HT-29 (cell line): ENCODE results near the gene ANKRD33. TPM values are rescaled to one million over a fixed set of nuclear protein-coding genes. Genes with fewer than 3 reads are reported as not detected.

Experiments used
- DNase-seq: peaks from one replicate; pipeline ENCODE4 v3.0.0-alpha.2; 2015; ENCODE audit warnings: low spot score
- total RNA-seq: library from RNA; depleted of rRNA; stranded (reverse); fragments of >200 nt; shearing (Covaris generic); gene quantifications from 2 replicates; pipeline ENCODE4 v1.2.3, GENCODE V29; 2014

ANKRD33 gene
- total RNA-seq, 1 experiment from 2014 or later = not detected

DNA sequence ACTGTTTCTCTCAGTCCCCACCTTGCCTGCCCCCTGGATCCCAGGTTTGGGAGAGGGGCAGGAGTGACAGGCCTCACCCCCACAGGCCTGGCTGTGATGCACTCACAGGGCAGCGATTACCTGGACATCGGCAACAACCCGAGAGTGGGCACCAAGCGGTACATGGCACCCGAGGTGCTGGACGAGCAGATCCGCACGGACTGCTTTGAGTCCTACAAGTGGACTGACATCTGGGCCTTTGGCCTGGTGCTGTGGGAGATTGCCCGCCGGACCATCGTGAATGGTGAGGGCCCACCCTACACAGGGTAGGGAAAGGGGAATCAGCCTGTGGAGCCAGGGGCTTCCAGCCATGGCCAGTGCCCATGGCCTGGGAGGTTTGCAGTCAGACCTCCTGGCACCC is 28.0 kb downstream of the ANKRD33 start:
- DNase-seq = no peak

GRCh38 chr12:51917041-51917590 is 29.2 kb downstream of the ANKRD33 start:
- DNase-seq = no peak

- no peak for DNase-seq
Observed at GRCh38 chr12:51917746-51918453, 30.0 kb downstream of the ANKRD33 start.

DNA sequence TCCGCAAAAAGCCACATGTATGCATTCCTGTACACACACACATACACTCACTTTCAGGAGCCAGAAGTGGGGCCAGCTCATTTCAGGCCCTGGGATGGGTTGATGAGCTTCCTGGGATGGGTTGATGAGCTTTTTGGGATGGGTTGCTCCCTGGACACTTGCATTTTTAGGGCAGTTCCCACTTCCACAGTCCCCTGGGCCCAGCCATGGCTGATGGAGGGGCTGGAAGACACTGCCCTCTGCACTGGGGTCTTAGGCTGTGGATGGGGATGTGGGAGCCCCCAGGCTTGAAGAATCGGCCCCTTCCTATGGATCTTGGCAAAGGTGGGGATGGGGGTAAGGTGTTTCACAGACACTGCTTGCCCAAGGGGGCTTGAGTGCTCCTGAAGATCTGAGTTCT is 32.1 kb downstream of the ANKRD33 start:
- DNase-seq = no peak

DNA sequence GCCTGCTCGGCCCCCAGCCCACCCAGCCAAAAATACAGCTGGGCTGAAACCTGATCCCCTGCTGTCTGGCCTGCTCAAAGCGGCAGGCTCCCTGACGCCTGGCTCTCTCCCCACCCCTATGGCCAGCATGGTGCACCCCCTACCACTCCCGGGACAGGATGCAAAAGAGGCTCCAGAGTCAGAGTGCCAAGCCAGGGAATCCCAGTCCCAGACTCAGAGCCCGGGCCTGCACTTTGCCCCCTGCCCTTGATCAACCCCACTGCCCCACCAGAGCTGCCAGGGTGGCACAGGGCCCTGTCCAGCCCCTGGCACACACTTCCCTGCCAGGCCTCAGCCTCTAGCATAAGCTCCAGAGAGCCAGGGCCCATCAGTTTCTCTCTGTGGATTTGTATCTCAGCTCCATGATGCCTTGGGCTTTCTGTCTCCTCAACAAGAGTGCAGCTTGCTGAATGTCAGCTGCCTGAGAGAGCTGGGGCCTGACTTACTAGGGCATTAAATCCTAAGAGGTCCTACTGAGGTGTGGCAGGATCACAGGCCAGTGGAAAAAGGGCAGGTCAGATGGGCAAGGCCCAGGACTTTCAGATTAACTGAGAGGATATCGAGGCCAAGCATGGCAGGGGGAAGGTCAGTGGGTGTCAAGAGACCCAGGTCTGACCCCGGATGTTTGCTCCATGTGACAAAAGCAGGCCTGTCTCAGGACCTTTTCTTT is 33.3 kb downstream of the ANKRD33 start:
- DNase-seq = no peak

- no peak for DNase-seq
Observed at GRCh38 chr12:51922146-51922545, 34.2 kb downstream of the ANKRD33 start.

DNA sequence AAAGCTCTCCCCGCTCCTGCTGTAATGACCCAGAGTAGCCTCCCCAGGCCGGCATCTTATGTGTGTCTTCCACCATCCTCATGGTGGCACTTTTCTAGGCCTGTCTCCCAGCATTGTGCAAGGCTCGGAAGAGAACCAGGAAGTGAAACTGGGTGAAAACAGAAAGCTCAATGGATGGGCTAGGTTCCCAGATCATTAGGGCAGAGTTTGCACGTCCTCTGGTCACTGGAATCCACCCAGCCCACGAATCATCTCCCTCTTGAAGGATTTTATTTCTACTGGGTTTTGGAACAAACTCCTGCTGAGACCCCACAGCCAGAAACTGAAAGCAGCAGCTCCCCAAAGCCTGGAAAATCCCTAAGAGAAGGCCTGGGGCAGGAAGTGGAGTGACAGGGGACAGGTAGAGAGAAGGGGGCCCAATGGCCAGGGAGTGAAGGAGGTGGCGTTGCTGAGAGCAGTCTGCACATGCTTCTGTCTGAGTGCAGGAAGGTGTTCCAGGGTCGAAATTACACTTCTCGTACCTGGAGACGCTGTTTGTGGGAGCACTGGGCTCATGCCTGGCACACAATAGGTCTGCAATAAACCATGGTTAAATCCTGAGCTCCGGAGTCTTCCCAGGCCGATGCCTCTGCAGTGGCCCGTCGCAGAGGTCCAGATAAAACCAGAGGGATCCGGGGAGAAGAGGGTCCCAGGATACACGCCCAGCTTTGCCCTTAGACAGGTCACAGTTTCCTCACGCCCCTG is 35.0 kb downstream of the ANKRD33 start:
- DNase-seq = peak; percentile 23

GRCh38 chr12:51923506-51924365 is 35.8 kb downstream of the ANKRD33 start:
- DNase-seq = peak; percentile 24

- no peak for DNase-seq
Observed at GRCh38 chr12:51924551-51925319, 36.8 kb downstream of the ANKRD33 start.

DNA sequence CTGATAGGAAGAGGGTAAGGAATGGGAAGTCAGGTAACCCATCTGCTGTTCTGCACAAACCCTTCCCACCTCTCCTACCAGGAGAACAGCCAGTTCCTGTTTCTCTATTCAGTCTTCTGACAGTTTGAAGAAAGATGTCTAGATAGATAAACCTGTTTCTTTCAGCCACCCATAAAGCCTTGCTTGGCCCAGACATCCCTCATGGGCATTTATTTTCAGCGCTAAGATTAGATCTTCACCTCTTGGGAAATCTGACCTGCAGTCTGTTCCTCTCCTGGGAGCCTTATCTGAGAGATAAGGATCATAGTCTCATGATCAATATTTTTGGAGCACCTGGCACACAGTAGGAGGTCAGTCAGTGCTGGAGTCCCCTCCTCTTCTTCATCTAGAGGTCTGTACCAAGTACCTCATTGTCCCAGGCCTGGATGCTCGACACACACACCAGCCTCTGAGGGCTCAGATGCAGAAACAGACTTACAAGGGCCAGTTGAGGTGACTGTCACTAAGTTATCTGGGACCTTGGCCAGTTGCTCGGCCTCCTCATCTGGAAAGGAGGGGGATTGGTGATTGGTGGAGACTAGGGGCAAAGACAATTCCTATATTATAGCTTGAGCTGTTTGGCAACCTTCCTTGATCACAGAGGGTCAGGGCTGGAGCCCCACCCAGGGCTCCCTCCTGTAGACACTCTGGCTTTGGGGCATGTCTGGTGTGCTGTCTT is 37.6 kb downstream of the ANKRD33 start:
- DNase-seq = no peak

DNA sequence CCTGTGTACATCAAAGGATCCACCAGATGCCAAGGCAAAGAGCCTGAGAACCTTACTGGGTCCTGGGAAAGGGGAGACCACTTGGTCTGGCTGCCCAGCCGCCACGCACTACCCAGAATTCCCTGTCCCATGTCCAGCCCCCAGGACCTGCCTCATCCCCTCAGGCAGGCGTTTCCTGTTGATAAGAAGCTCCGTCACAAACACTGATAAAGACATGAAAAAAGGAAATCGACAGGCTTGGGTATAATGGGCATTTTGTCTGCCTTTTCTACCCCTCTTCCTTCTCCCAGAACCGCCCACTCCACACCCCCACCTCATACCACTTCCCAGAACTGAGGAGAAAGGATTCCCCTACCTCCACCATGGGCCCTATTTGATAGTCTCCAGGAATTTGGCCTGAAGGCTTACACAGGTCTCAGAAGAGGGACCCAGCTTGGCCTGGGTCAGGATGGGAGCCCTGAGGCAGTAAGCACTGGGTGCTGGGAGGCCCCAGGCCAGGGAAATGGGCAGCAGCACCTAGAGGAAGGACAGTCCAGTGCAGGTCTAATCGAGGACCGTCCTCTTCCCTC is 38.2 kb downstream of the ANKRD33 start:
- DNase-seq = no peak

DNA sequence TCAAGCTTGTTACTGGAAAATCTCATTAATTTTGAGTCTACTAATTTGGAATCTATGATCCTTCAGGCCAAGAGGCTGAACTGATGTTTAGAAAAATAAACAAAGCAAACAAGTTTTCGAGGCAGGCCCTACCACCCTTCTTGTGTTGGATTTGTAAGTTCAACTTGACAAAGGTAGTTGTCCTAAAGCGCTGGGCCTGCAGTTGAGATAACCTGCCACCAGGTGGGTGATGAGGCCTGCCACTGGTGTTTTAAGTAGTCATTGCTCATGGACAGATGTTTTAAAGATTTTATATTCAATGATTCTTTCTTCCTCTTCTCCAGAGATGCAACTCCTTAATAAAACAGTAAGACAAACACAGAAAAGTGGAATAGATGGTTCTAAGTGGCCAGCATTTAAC is 38.8 kb downstream of the ANKRD33 start:
- DNase-seq = peak; percentile 83

- DNase-seq = no peak
Observed at GRCh38 chr12:51932218-51933076, 44.5 kb downstream of the ANKRD33 start.

DNA sequence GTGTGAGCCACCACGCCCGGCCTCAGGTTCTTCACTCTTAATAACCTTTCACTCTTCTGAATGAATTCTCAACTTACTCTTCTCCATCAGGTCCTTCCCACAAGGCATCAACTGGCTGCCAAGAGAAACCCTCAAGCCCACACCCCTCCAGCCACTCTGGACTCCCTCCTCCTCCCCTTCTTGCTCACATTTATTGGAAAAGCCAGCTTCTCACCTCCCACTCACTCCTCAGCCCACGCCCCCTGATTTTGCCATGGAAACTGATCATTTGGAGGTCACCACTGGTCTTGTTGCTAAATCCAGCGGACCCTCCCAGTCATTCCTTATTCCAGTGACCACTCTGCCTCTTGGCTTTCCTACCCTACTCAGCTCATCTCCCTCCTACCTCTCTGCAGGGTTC is 46.2 kb downstream of the ANKRD33 start:
- no peak for DNase-seq

DNA sequence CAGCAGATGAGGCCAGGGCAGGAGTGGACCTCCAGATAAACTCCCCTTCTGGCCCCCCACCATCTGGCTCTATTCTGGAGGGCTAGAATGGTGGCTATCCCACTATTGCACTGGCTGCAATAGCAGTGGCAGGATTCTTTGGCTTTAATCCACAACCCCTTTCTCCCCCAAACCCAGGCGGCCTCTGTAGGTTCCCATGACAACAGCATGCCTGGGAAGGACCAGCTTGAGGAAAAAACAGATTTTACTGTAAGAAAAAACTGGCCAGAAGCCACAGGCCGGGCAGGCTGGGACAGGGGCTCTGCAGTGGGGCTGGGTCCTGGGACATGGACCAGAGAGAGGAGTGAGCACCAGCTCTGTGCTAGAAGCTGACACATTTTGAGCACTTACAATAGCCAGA is 50.0 kb downstream of the ANKRD33 start:
- DNase-seq = no peak

- no peak for DNase-seq
Observed at GRCh38 chr12:51938726-51939125, 50.8 kb downstream of the ANKRD33 start.

DNA sequence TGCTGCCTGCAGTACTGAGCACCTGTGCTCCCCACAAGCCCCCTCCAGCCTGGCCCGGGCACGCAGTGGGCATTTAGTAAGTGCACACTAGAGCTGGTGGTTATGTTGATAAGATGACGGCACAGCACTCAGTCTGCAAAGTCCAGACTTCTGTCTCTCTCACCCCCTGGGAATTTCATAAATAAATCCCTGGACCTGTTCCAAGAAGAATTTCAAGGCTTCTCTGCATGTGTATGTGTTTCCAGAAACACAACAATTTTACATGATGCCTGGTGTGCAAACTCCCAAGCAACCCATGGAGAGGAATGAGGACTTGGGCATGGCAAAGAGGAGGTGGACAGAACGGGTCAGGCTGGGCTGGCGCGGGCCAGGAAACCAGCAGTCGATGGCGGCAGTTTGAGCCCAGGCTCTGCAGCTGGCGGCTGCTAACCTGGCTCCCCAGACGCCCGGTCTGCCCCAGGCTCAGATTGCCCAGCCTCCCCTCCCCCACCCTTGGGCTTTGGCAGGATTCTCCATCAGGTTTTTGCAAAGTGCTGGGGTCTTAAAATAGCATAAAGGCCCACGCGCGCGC is 53.2 kb downstream of the ANKRD33 start:
- DNase-seq = no peak
